Gastrocnemius medialis (tissue), 4 donors: ENCODE results near the gene CCNL1.

Source experiments
- CTCF ChIP-seq, 5 experiments: fragments of 450-650 bp in 3 of 5; fragments of 200-600 bp in 2 of 5; sonication (generic) in 2 of 5; IDR thresholded peaks in 4 of 5; conservative IDR thresholded peaks in 1 of 5; 1 replicate in 4 of 5; 2 replicates in 1 of 5; pipeline ENCODE4 v1.5.1; 2016 to 2019; ENCODE audit warnings: antibody characterized with exemption in 5 of 5, mild to moderate bottlenecking in 3 of 5, moderate library complexity in 3 of 5
- POLR2A ChIP-seq, 2 donors: fragments of 450-650 bp; IDR thresholded peaks; one replicate each; pipeline ENCODE4 v1.6.1; 2017; ENCODE audit warnings: antibody characterized with exemption in 2 of 2, mild to moderate bottlenecking in 2 of 2, moderate library complexity in 2 of 2

GRCh38 chr3:157160658-157161424 is 894 bp upstream of the CCNL1 start:
- TF ChIP-seq CTCF (IDR thresholded peaks at IDR 0.05 in 4 of 5, conservative IDR thresholded peaks at IDR 0.05 in 1 of 5), result peak in 1 of 5 experiments; percentile 13
- no peak for TF ChIP-seq POLR2A (IDR thresholded peaks at IDR 0.05)
